Left ventricle myocardium superior (tissue), 1 donor: ENCODE measurements around the gene ZGPAT. TPM values are rescaled to one million over a fixed set of nuclear protein-coding genes. Genes with fewer than 3 reads are reported as not detected.
"Not testable (repeated sequence)": the region's sequence is repeated elsewhere in the genome, so short reads cannot be mapped to it uniquely, and the experiment has no call there.

Source experiments
- ATAC-seq: fragments of 200-7000 bp; cut with Tn5 transposase; one replicate; pipeline ENCODE4 v1.9.1; 2020; ENCODE audit warnings: mild to moderate bottlenecking, moderate library complexity
- DNase-seq: peaks from one replicate; pipeline ENCODE4 v3.0.0-alpha.2; 2020
- intact Hi-C: fragments of 100-400 bp; cut with micrococcal nuclease; formaldehyde crosslinking; loops from one replicate; pipeline ENCODE4 v1.11.0; 2022
- total RNA-seq: library from RNA; stranded (reverse); fragmentation: NEBNext Ultra II Directional; extraction: Animal tissue kit (Norgen Biotek cat#: 25700); gene quantifications from one replicate; pipeline ENCODE4 v1.2.1, GENCODE V29; 2021
- donor health status: DM: no; HTN: yes; CAD: no; lungs with severe emphysema.

ZGPAT gene
- total RNA-seq, 1 donor from 2014 or later, result 16.2 TPM

DNA sequence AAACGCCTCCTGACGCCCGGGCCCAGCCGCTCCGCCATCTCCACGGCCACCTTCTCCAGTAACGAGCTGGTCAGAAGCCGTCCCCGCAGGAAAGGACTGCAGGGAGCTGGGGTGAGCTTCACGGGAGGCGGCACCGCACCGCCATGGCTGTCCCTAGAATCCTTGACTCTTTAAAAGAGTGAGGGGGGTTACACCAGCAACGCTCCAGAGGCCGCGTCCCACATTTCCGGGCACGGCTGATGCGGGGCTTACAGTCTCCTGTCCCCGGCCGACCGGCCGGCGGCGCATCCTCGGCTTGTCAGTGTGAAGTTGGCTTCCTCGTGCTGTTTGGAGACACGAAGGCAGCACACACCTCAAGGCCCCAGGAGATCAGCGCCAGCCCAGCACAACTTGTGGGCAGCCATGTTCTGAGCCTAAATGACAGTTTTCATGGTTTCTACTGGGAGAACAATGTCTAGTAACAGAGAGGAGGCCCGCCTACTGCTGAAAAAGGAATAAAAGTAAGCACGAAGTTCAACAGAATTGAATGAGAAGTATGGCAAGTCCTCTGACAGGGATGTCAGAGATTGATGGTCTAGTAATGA, 62.1 kb downstream of the ZGPAT start:
- intact Hi-C loops, result no loop called here
- DNase-seq, result no peak
- no peak for ATAC-seq

DNA sequence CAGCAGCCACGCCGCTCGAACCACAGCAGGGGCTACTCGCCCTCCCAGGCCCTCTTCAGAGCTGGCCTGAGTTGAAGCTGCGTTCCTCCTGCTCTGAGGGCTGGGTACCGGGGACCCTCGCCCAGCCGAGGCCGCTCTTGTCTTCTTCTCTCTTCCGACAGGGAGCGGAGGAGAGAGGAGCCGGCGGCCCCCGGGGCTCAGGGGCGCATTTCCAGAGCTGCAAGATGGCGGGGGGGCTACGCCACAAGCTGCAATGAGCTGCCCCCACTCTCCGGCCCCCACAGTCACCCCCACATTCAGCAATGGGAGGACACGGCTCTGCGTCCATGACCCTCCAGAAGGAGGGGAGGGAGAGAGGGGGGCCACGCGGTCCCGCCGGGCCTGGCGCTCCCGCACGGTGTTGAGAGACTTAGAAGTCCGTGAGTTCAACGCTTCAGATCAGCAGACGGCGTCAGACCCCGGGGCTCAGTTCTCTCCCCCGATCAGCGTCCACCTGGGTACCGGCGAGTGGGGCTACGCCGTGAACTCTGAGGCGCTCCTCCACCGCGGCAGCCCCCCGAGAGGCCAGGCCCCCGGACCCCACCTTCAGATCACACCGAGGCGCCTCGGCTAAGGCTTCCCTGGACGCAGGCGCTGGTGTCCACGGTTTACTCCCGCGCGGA, 63.3 kb downstream of the ZGPAT start:
- intact Hi-C loops, result no loop called here
- DNase-seq (no peak), ATAC-seq (no peak)

DNA sequence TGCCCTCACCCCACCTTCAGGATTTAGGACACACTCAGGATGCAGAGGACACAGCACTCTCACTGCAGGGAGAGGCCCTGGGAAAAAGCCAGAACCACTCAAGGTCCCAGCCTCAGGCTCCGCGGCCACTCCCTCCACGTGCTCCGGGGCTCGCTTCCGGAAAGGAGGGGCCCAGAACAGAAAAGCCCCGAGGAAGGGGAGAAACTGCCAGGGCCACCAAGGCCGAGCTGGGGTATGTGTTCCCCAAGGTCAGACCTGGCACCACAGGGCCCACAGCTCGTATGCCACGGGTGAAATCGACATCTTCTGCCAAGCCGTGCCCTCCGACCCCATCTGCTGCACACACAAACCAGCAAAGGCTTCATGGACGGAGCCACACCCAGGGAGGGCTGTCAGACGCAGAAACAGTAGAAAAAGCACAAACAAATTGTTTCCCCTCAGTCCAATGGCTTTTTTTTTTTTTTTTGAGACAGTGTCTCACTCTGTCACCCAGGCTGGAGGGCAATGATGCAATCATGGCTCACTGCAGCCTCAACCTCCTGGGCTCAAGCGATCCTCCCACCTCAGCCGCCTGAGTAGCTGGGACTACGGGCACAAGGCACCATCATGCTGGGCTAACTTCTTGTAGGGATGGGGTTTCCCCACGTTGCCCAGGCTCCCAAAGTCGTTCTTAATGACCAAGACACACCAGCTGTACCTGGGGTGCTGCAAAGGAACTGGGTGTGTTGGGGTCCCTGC, 65.1 kb downstream of the ZGPAT start:
- peak; percentile 75 for ATAC-seq
- intact Hi-C loops, result no loop called here
- peak; percentile 59 for DNase-seq

DNA sequence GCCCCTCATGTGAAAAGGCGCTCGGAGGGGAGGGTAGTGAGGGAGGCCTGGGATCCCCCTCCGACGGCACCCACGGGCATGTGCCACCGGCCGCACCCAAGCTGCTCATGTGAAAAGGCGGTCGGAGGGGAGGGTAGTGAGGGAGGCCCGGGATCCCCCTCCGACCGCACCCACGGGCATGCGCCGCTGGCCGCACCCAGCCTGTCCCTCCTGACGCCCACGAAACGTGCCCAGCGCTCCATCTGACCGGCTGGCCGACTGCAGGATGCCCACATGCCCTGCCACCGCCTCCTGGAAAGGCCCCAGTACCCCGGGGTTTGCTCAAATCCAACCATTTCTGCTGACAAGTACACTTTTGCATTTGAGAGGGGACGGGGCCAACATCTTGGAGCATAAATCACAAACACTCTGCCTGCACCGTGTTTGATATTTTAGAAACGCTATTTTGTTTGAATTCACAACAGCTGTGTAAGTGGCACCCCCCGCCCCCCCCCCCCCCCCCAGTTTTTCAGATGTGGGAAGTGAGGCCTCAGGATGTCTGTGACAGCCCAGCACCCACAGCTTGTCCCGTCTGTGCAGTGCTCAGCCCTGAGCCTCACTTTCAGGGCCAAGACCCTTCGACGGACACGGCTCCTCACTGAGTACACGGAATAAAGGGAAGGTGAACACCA, 65.9 kb downstream of the ZGPAT start:
- ATAC-seq (no peak), DNase-seq (no peak)
- intact Hi-C loops, result no loop called here

GRCh38 chr20:63774306-63774705, 66.5 kb downstream of the ZGPAT start:
- no peak for DNase-seq
- no peak for ATAC-seq

GRCh38 chr20:63775096-63775978, 67.5 kb downstream of the ZGPAT start:
- ATAC-seq (peak; percentile 59), DNase-seq (peak; percentile 75)
- intact Hi-C loops, result no loop called here

More at GRCh38 chr20:63774306-63774705, 66.5 kb downstream of the ZGPAT start:
- intact Hi-C loops, result no loop called here

DNA sequence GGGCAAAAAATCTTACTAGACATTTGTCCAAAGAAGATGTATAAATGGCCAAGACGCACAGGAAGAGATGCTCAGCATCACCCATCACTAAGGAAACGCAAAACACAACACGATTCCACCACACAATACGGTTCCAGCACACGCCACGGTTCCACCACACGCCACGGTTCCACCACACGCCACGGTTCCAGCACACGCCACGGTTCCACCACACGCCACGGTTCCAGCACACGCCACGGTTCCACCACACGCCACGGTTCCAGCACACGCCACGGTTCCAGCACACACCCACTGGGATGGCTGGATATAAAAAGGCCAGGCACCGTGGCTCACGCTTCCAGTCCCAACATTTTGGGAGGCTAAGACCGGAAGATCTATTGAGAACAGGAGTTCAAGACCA, 69.0 kb downstream of the ZGPAT start:
- intact Hi-C loops, DNase-seq, ATAC-seq: not testable (repeated sequence)

DNA sequence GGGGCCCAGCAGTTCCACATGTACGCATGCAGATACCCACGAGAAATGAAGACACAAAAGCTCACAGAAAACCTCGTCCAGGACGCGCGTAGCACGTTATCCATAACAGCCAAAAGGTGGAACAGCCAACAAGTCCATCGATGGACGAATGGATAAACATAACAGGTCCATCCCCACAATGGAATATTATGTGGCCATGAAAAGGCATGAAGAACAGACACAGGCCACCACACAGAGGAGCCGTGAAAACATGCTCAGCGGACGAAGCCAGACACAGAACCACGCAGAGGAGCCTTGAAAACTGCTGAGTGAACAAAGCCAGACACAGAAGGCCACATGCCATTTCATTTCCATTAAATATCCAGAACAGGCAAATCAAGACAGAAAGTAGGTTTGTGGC, 69.8 kb downstream of the ZGPAT start:
- ATAC-seq (no peak), DNase-seq (no peak)
- intact Hi-C loops, result no loop called here

DNA sequence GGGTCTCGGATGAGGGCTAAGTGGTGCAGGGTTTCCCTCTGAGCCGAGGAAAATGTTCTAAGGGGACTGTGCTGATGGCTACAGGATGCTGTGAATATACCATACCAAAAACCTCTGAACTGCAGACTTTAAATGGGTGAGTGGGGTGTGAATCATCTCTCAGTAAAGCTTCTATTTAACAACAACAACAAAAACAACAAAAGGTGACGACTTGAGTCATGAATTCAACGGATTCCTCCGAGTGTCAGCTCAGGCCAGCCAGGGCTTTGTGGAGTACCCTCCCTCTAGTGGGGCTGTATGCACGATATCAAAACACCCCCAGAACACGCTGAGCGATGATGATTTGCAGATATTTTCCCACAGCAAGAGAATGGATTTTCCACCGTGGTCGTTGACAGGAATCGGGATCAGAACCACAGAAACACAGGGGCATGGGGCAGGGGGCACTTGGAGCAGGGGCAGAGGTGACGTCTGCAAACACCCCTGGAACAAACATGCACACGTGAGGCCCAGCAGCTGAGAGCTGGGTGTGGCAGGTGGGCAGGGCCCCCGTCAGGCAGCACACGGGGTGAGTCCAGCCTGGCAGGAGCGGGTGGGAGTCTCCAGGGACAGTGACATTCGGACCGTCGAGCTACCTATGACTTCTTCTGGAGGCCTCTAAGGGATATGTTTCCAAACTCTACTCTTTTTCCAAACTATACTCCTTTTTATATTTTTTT, 70.4 kb downstream of the ZGPAT start:
- ATAC-seq, result no peak
- intact Hi-C loops, result no loop called here
- no peak for DNase-seq

DNA sequence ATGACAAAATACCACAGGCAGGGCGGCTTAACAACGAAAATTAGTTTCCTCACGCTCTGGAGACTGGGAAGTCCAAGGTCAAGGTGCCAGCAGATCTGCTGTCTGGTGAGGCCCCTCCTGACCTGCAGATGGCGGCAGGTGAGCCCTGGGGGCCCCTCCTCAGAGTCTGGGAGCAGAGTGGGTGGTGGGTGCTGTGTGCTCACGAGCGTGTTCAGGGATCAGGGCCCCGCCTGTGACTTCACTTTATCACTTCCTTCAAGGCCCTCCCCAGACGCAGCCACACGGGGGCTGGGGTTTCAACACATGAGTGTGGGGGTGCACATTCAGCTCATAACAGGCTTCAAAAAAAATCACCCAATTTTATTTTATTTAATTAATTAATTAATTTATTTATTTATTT, 71.0 kb downstream of the ZGPAT start:
- DNase-seq (no peak), ATAC-seq (no peak)
- intact Hi-C loops, result no loop called here

- no peak for DNase-seq
- intact Hi-C loops, result loop anchor here (10.0 kb wide), 1 partner anchor 84 kb away; the partner anchor contains the start of genes ABHD16B and TPD52L2
- ATAC-seq, result no peak
Measured at GRCh38 chr20:63781181-63781580, 73.3 kb downstream of the ZGPAT start.

DNA sequence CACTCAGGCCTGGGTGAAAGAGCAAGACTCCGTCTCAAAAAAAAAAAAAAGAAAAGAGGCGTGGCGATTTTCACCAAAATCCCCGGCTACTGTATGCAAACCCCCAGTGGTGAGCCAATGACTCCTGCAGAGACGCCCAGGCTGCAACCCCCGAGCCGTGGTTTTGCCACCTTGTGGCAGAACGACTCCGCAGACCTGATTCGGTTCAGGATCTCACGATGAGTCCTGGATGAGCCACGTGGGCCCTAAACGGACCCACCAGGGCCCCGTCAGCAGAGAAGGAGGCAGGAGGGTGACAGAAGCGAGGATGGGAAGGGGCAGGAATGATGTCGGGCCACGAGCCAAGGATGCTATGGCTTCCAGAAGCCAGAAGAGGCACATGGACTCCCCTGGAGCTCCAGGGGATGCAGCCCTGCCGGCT, 74.2 kb downstream of the ZGPAT start:
- no peak for ATAC-seq
- no peak for DNase-seq
- intact Hi-C loops, result loop anchor here (10.0 kb wide), 1 partner anchor 83 kb away; the partner anchor contains the start of genes ABHD16B and TPD52L2

GRCh38 chr20:63782521-63782971, 74.7 kb downstream of the ZGPAT start:
- intact Hi-C loops, result loop anchor here (10.0 kb wide), 1 partner anchor 82 kb away; the partner anchor contains the start of genes ABHD16B and TPD52L2
- no peak for ATAC-seq

DNA sequence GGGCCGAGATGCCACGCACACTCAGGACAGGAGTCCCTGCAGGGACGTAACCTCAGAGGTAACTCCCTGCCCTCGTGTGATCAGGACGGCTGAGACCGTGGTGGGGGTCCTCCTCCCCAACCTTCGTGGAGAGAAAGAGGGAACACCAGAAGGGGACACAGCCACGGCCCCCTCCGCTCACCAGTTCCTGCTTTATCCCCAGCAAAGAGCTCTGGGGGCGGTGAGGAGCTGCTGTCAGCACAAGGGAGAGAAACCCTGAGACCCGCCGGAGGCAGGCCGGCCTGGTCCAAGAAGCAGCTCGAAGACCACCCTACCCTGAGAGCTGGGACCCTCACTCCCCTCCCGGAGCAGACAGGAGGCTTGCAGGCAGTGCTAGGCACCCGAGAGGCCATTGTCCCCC, 76.1 kb downstream of the ZGPAT start:
- intact Hi-C loops, result loop anchor here (10.0 kb wide), 1 partner anchor 81 kb away; the partner anchor contains the start of genes ABHD16B and TPD52L2
- ATAC-seq (no peak), DNase-seq (no peak)

More at GRCh38 chr20:63782521-63782971, 74.7 kb downstream of the ZGPAT start:
- no peak for DNase-seq

DNA sequence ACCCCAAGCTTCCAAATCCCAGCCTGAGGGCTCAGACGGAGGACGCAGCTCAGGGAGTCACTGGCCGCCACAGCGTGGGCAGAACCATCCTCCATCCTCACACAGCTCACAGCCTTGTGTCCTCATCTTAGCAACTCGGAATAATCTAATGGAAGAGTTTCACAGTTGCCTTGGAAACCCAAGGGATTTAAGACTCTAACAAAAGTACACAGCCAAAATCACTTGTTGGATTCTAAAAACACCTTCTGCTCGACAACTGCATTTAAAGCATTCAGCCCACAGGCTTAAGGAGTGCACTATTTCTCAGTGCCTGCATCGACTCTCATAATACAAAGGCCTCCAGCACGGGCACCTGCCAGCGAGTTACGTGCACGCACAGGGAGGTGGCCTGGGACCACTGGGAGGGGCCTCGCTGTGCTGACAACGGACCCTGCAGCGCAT, 77.9 kb downstream of the ZGPAT start:
- DNase-seq (no peak), ATAC-seq (no peak)
- intact Hi-C loops, result loop anchor here (10.0 kb wide), 1 partner anchor 79 kb away; the partner anchor contains the start of genes ABHD16B and TPD52L2
